Measurements from ENCODE around the gene PKP1.

Gene PKP1

DNA sequence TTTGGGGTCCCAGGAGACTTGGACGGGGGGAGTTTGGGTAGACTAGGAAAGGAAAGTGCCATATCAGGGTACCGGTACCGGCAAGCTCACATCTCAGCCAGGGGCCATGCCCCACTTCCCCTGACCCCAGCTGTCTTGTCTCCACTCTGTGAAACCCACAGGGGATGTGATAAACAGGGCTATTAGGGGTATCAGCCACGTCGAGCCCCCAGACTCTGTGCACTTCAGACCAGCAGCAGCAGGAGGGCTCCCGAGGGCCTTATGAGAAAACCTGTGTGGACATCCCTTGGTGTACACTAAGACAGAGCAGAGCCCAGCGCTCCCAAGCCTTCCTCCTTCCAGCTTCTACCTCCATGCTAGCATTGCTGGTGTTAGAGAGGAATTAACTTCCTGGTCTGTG is 47.9 kb downstream of the PKP1 start:
- no peak for DNase-seq

GRCh38 chr1:201332021-201332420 is 48.7 kb downstream of the PKP1 start:
- no peak for DNase-seq

- no peak for DNase-seq
These were observed 49.5 kb downstream of the PKP1 start for GRCh38 chr1:201332616-201333335.

DNA sequence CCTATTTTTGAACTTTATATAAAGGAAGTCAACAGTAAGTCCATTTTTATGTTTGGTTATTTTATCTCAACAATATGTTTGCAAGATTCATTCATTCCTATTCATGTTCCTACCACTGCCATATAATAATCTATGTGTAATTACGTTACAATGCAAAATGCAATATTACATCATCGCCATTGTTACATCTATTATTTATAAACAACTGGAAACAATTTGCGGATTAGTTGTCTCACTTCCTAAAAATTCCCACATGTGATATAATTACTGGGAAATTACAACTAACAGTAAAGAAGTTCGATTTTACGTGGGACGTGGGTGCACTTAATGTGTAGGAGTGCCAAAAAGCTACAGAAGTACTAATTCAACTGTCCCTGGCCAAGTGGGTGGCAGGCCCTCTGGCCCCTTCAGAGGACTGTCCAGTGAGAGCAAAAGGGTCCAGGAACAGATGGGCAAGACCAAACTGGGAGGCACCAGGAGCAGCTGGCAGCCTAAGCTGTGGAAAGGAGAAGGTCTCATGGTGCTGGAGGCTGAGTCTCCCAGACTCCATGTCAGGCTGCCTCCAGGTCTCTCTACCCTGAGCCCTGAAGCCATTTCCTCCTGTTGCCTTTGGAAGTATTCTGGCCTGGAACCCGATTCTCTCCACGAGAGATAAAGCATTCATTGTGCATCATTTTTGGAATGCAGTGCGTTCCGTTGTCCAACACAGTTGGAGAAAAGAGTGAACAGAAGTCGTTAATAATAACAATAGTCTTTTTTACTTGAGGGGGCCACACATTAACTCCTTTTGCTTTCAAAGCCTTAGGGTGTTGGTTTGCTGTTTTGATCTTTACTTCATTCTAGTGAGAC is 51.2 kb downstream of the PKP1 start:
- no peak for DNase-seq

DNA sequence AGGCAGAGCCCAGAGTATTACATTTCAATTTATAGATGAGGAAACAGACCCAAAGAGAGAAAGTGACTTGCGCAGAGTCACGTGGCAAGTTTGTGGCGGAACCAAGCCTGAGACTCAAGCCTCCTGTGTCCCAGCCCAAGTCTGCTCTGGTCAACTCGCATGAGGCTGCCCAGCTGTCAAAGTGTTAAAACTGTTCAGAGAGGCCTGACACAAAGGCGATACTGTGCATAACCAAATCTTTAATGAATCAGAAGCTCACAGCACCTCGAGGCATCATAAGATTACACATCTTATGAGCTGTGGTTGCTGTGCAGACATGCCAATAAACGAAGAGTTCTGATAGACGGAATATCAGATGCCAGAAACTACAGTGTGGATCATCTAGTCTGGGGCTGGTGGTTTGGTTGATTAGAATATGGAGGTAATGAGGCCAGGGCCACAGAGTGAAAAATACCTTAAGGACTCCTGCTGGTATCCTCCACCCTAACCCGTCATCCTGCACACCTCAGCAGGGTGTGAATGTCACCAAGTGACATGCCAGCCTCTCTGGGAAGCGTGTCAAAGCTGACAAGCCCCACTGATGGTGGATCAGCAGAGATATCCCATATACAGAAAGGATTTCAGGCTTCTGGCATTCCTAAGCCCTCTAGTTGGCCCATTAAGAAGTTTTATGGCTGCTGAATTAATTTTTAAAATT is 52.0 kb downstream of the PKP1 start:
- no peak for DNase-seq

DNA sequence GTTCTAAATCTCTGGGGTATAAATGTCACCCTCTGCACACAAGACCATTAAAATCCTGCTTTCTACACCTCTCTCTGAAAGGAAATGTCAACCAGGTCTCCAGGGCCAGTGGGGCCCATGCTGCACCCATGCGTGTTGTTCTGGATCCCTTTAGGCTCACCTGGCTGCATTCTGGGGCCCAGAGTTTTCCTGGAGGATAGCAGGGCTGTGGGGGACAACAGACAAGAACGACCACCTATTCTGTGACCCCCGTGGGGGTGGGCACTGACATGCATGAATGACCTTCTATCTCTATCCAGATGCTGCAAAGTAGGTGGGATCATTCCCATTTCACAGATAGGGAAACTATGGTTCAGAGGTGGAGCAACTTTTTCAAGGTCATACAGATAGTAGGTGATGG is 52.6 kb downstream of the PKP1 start:
- DNase-seq, result no peak

GRCh38 chr1:201336711-201337450 is 53.6 kb downstream of the PKP1 start:
- no peak for DNase-seq

GRCh38 chr1:201341377-201341776 is 58.1 kb downstream of the PKP1 start:
- no peak for DNase-seq

- DNase-seq, result no peak
These were observed 61.1 kb downstream of the PKP1 start for GRCh38 chr1:201344206-201345080.

DNA sequence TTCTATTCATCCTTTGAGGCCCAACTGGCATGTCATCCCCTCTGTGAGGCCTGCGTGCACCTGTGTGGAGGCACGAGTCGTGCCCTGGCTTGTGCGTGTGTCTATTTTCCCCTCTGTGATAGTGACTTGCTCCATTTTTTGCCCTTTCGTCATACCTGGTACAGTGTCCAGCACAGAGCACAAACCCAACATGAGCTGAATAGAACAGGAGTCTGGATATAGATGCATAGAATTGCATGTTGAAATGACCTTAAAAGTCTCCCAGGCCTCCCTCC is 61.7 kb downstream of the PKP1 start:
- DNase-seq, result no peak

- peak; percentile 24 to 62 for DNase-seq
These were observed 63.1 kb downstream of the PKP1 start for GRCh38 chr1:201346337-201346939.

GRCh38 chr1:201346987-201347386 is 63.7 kb downstream of the PKP1 start:
- DNase-seq, result no peak

DNA sequence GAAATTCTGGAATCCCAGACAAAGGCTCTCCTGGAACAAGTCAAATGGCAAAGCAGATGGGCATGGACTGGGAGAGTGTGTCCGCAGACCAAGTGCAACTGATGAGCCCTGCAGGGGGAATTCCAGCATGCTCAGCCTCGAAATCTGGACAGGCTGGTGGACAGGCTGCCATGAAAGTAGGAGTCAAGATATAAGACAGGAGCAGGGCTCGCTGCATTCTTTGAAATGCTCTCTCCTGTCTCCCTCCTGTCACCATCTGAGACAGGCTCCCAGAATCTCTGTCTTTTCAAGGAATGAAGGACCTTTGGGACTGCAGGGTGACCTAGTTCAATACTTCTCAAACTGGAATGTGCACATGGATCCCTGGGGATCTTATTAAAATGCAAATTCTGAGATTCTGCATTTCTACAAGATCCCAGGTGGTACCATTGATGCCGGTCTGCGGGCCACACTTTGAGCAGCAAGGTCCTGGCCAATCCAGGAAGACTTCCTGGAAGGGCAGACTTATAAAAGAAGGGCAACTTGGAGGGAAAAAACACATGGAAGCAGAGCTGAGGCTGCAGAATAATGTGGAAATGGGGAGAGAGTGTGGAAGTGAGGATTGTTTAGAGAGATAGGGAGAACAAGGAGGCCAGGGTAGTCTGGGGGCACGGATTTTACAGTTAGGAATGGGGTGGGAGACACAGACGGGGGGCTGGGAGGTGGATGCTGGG is 64.3 kb downstream of the PKP1 start:
- DNase-seq, result no peak

DNA sequence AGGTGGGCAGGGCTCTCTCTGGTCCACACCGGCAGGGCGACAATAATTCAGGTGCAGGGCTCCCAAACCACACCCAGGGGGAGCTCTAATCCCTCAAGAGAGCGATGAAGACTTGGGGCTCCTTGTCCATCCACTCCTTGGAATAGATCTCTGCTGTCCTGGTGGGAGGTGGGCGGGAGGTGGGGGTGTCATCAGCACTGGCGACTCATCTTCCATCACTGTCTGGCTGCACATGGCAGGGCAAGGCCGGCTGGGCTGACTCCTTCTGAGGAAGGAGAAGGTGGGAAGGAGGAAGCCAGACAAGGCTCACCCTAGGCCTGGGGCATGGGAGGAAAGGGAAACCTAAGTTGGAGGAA is 64.9 kb downstream of the PKP1 start:
- peak; percentile 33 to 73 for DNase-seq

- DNase-seq, result no peak
These were observed 65.8 kb downstream of the PKP1 start for GRCh38 chr1:201349092-201349491.

GRCh38 chr1:201350361-201350725 is 67.0 kb downstream of the PKP1 start:
- DNase-seq, result no peak

GRCh38 chr1:201350884-201351283 is 67.6 kb downstream of the PKP1 start:
- DNase-seq, result no peak

- DNase-seq, result no peak
These were observed 68.3 kb downstream of the PKP1 start for GRCh38 chr1:201351617-201352016.

DNA sequence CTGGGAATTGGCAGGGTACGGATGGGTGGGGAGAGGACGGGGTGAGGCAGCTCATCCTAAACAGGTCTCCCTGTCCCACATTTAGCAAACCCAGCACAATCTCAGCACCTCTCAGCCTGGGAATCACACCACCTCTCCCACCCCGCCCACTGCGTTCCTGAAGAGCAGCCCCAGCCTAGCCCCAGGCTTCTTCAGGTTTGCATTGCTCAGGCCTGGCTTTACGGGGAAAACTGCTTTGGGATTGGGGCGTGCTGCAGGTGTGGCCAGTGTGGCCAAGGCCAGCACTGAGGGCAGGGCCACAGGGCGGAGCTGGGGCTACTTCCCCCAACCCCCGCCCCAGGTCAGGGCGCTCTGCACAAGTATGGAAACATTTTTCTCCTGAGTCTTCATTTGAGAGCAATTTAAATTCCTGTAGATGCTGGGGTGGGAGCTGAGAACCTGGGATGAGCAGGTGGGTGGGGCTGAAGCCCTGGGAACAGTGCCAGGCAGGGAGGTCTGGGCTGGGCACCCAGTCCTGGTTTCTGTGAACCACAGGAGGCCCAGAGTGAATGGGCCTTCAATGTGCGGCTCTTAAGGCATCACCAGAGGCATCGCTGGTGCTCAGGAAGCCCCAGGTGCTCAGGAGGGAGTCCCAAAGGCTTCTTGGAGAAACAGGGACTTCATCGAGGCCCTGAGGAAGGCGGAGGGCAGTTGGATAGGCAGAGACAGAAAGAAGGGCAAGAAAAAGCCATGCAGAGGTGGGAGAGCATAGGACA is 70.1 kb downstream of the PKP1 start:
- no peak for DNase-seq

GRCh38 chr1:201354151-201354900 is 71.0 kb downstream of the PKP1 start:
- no peak for DNase-seq
